Esophagus muscularis mucosa (tissue), 4 donors: ENCODE measurements around the gene AGBL1.
"Not testable (repeated sequence)": the region's sequence is repeated elsewhere in the genome, so short reads cannot be mapped to it uniquely, and the experiment has no call there.

ENCODE experiments used
- EP300 ChIP-seq: sonication (generic); formaldehyde crosslinking; IDR thresholded peaks from one replicate; pipeline ENCODE4 v1.6.1; 2017; ENCODE audit warnings: antibody characterized with exemption
- POLR2A ChIP-seq: fragments of 450-650 bp; IDR thresholded peaks from one replicate; pipeline ENCODE4 v1.6.1; 2017; ENCODE audit warnings: antibody characterized with exemption, moderate library complexity, mild to moderate bottlenecking, low read depth
- POLR2AphosphoS5 ChIP-seq, 2 donors: sonication (generic); formaldehyde crosslinking; IDR thresholded peaks; one replicate each; pipeline ENCODE4 v1.6.1; 2017; ENCODE audit warnings: antibody characterized with exemption in 2 of 2
- TF ChIP-seq, protein P1 (sequence below), 3 experiments: fragments of 200-600 bp in 2 of 3; fragments of 450-650 bp in 1 of 3; sonication (generic) in 2 of 3; IDR thresholded peaks; one replicate each; pipeline ENCODE4 v1.5.1; 2017 to 2019; ENCODE audit warnings: antibody characterized with exemption in 3 of 3, mild to moderate bottlenecking in 2 of 3, moderate library complexity in 1 of 3

GRCh38 chr15:86878844-86879243 is 799.2 kb downstream of the AGBL1 start:
- TF ChIP-seq, protein P1, sequence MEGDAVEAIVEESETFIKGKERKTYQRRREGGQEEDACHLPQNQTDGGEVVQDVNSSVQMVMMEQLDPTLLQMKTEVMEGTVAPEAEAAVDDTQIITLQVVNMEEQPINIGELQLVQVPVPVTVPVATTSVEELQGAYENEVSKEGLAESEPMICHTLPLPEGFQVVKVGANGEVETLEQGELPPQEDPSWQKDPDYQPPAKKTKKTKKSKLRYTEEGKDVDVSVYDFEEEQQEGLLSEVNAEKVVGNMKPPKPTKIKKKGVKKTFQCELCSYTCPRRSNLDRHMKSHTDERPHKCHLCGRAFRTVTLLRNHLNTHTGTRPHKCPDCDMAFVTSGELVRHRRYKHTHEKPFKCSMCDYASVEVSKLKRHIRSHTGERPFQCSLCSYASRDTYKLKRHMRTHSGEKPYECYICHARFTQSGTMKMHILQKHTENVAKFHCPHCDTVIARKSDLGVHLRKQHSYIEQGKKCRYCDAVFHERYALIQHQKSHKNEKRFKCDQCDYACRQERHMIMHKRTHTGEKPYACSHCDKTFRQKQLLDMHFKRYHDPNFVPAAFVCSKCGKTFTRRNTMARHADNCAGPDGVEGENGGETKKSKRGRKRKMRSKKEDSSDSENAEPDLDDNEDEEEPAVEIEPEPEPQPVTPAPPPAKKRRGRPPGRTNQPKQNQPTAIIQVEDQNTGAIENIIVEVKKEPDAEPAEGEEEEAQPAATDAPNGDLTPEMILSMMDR (IDR thresholded peaks at IDR 0.05): not testable (repeated sequence)
- not testable (repeated sequence) for TF ChIP-seq POLR2A; POLR2AphosphoS5 (IDR thresholded peaks at IDR 0.05); EP300
